MM.1S (cell line): ENCODE results near the gene PHTF2.

ENCODE experiments used
- DNase-seq: peaks from one replicate; pipeline ENCODE4 v3.0.0-alpha.2; 2015
- H2AFZ ChIP-seq: fragments of 300-600 bp; sonication (generic); 2 replicates; pipeline ENCODE4 v1.6.0; 2016; ENCODE audit warnings: antibody characterized with exemption, low read length
- H3F3A ChIP-seq: fragments of 300-600 bp; sonication (generic); 2 replicates; pipeline ENCODE4 v1.6.1; 2016; ENCODE audit warnings: mild to moderate bottlenecking, antibody characterized with exemption, low read length, moderate library complexity, mixed read lengths; ENCODE audit not compliant: insufficient read depth
- H3K27ac ChIP-seq: fragments of 300-600 bp; sonication (generic); 2 replicates; pipeline ENCODE4 v1.5.1; 2016; ENCODE audit warnings: mild to moderate bottlenecking, low read length
- H3K27me3 ChIP-seq: fragments of 300-600 bp; sonication (generic); replicated peaks from 2 replicates; pipeline ENCODE4 v1.6.0; 2016; ENCODE audit warnings: low read length; ENCODE audit not compliant: insufficient read depth
- H3K36me3 ChIP-seq: fragments of 300-600 bp; sonication (generic); replicated peaks from 2 replicates; pipeline ENCODE4 v1.6.1; 2016; ENCODE audit warnings: mild to moderate bottlenecking, low read length, mixed read lengths; ENCODE audit not compliant: insufficient read depth
- H3K4me1 ChIP-seq: fragments of 300-600 bp; sonication (generic); 2 replicates; pipeline ENCODE4 v1.6.1; 2016; ENCODE audit warnings: low read length, mixed read lengths
- H3K4me2 ChIP-seq: fragments of 300-600 bp; sonication (generic); 2 replicates; pipeline ENCODE4 v1.6.0; 2016; ENCODE audit warnings: low read depth, low read length
- H3K4me3 ChIP-seq: fragments of 300-600 bp; sonication (generic); 2 replicates; pipeline ENCODE4 v1.5.1; 2016; ENCODE audit warnings: low read length, mixed read lengths
- H3K79me2 ChIP-seq: fragments of 300-600 bp; sonication (generic); 2 replicates; pipeline ENCODE4 v1.6.1; 2016; ENCODE audit warnings: mixed run types, low read length, mixed read lengths
- H3K9ac ChIP-seq: fragments of 300-600 bp; sonication (generic); 2 replicates; pipeline ENCODE4 v1.6.1; 2016; ENCODE audit warnings: low read length, mixed read lengths
- H3K9me2 ChIP-seq: fragments of 300-600 bp; sonication (generic); replicated peaks from 2 replicates; pipeline ENCODE4 v1.6.1; 2016; ENCODE audit warnings: mild to moderate bottlenecking, low read length, mixed read lengths; ENCODE audit not compliant: insufficient read depth
- H3K9me3 ChIP-seq: fragments of 300-600 bp; sonication (generic); replicated peaks from 2 replicates; pipeline ENCODE4 v1.6.1; 2016; ENCODE audit warnings: mild to moderate bottlenecking, low read length, mixed read lengths; ENCODE audit not compliant: insufficient read depth
- H4K20me1 ChIP-seq: fragments of 300-600 bp; sonication (generic); 2 replicates; pipeline ENCODE4 v1.6.1; 2016; ENCODE audit warnings: mild to moderate bottlenecking, low read length, moderate library complexity, mixed read lengths; ENCODE audit not compliant: insufficient read depth
- EZH2 ChIP-seq: fragments of 300-600 bp; sonication (generic); optimal IDR thresholded peaks from 2 replicates; pipeline ENCODE3; 2017; ENCODE audit warnings: low read depth, mild to moderate bottlenecking, antibody characterized with exemption, low read length, mixed read lengths
- EZH2phosphoT487 ChIP-seq: fragments of 300-600 bp; sonication (generic); IDR thresholded peaks from 2 replicates; pipeline ENCODE4 v1.6.1; 2018; ENCODE audit warnings: antibody characterized with exemption, low read length
- TF ChIP-seq, protein P1 (sequence below): fragments of 300-600 bp; sonication (generic); IDR thresholded peaks from 2 replicates; pipeline ENCODE4 v1.5.1; 2016; ENCODE audit warnings: antibody characterized with exemption, low read length, mixed read lengths

Gene PHTF2

DNA sequence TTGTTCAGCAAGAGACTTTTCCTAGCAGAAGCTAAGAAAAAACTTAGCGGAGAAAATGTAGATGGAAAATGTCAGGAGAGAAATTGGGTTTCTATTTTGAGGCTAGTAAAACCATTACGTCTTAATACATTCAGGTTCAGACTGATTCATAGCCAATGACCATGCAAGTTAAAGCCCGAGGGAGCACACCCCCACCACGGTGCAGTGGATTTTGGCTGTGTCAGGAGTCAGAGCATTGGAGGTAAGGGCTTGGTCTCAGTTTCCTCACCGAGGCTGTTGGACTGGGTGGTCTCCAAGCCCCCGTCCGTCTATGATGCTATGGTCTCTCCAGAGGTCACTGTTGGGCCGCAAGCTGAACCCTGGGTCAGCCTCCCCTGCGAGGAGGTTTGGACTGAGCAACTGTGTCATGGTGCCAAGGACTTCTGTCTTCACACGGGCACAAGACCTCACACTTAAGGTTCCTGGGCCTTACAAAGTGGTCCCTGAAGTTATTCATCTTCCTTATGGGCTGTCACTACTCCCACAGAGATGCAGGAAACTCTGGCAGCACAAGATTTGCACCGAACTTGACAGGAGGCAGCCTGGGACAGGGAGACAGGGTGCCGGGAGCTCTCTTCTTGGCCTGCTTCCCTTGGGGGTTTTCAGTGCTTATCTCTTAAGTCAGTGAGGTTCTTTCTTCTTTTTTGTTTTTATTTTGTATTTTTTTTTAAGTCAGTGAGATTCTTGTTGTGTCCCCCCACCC is 186.8 kb downstream of the PHTF2 start:
- Histone ChIP-seq H3K4me3 (no peak overlapping the region), H3K4me1 (no peaks in the 10 kb centered on the region), H3K9ac (no peak overlapping the region), H3K9me3 (no peaks in the 10 kb centered on the region), H3K4me2 (no peak overlapping the region), H3K27ac (no peak overlapping the region), H3K9me2 (no peaks in the 10 kb centered on the region), H2AFZ (no peak overlapping the region), H3F3A (no peaks in the 10 kb centered on the region), H3K79me2 (no peaks in the 10 kb centered on the region), H4K20me1 (no peaks in the 10 kb centered on the region), H3K27me3 (no peaks in the 10 kb centered on the region), H3K36me3 (no peaks in the 10 kb centered on the region)
- no peak for DNase-seq
- TF ChIP-seq EZH2phosphoT487 (no peak), EZH2 (no peak)
- TF ChIP-seq, protein P1, sequence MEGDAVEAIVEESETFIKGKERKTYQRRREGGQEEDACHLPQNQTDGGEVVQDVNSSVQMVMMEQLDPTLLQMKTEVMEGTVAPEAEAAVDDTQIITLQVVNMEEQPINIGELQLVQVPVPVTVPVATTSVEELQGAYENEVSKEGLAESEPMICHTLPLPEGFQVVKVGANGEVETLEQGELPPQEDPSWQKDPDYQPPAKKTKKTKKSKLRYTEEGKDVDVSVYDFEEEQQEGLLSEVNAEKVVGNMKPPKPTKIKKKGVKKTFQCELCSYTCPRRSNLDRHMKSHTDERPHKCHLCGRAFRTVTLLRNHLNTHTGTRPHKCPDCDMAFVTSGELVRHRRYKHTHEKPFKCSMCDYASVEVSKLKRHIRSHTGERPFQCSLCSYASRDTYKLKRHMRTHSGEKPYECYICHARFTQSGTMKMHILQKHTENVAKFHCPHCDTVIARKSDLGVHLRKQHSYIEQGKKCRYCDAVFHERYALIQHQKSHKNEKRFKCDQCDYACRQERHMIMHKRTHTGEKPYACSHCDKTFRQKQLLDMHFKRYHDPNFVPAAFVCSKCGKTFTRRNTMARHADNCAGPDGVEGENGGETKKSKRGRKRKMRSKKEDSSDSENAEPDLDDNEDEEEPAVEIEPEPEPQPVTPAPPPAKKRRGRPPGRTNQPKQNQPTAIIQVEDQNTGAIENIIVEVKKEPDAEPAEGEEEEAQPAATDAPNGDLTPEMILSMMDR = no peak

DNA sequence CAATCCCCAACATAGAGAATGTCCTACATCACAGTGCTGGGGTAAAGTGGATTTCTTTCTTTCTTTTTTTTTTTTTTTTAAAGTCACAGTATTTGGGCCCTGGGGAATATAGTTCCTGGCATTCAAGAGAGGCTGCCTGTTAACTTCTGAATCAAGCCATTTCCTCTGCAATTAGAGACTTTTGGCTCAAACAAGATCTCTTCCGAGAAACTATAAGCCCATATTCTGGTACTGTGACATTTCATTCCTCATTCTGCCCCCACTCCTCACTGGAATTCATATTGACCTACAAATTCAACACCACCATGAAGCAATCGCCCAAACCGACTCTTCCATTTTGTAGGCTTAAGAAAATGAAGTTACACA is 187.4 kb downstream of the PHTF2 start:
- H3K79me2 ChIP-seq = no peaks in the 10 kb centered on the region
- no peaks in the 10 kb centered on the region for H3K27me3 ChIP-seq
- H3K9me3 ChIP-seq = no peaks in the 10 kb centered on the region
- no peak overlapping the region for H2AFZ ChIP-seq
- no peaks in the 10 kb centered on the region for H3K36me3 ChIP-seq
- H3K4me1 ChIP-seq = no peaks in the 10 kb centered on the region
- TF ChIP-seq EZH2 = no peak
- TF ChIP-seq, protein P1 = no peak
- no peak for TF ChIP-seq EZH2phosphoT487
- H3K9me2 ChIP-seq = no peaks in the 10 kb centered on the region
- H3K27ac ChIP-seq = no peak overlapping the region
- H4K20me1 ChIP-seq = no peaks in the 10 kb centered on the region
- no peaks in the 10 kb centered on the region for H3F3A ChIP-seq
- DNase-seq = no peak
- H3K9ac ChIP-seq = no peak overlapping the region
- no peak overlapping the region for H3K4me2 ChIP-seq
- no peak overlapping the region for H3K4me3 ChIP-seq

DNA sequence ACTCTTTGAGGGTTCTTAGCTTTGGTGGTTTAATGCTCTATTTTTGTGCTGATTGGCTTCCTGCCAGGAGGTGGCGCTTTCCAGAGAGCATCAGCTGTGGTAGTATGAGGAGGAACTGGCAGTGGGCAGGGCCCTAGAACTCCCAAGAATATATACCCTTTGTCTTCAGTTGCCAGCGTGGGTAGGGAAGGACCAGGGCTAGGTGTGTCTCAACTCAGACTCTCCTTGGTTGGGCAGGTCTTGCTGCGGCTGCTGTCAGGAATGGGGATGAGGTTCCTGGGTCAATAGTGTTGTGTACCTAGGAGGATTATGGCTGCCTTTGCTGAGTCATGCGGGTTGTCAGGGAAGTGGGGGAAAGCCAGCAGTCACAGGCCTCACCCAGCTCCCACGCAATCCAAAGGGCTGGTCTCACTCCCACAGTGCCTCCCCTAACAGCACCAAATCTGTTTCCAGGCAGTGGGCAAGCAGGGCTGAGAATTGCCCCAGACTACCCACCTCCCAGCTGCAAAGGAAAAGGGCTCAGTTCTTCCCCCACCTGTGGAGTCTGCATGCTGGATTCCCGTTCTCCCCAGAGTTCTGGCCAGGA is 191.5 kb downstream of the PHTF2 start:
- Histone ChIP-seq H2AFZ (no peak overlapping the region), H3K4me2 (no peak overlapping the region), H3K9me2 (no peaks in the 10 kb centered on the region), H3K4me3 (no peak overlapping the region), H4K20me1 (no peaks in the 10 kb centered on the region), H3K4me1 (no peaks in the 10 kb centered on the region), H3K27me3 (no peaks in the 10 kb centered on the region), H3K79me2 (no peaks in the 10 kb centered on the region), H3K9ac (no peak overlapping the region), H3K36me3 (no peaks in the 10 kb centered on the region), H3K27ac (no peak overlapping the region), H3F3A (no peaks in the 10 kb centered on the region), H3K9me3 (no peaks in the 10 kb centered on the region)
- no peak for DNase-seq
- no peak for TF ChIP-seq EZH2phosphoT487
- TF ChIP-seq, protein P1 = peak; percentile 32
